Activated naive CD4-positive, alpha-beta T cell treated with Interleukin-2 at 50 U/mL for 16 hours (primary cell): Measurements from ENCODE around the gene BABAM2.

Experiments
- DNase-seq: peaks from one replicate; pipeline ENCODE4 v3.0.0-alpha.2; 2020

Gene BABAM2

GRCh38 chr2:28354920-28355520, 464.5 kb downstream of the BABAM2 start:
- DNase-seq = no peak

GRCh38 chr2:28355521-28356094, 465.1 kb downstream of the BABAM2 start:
- no peak for DNase-seq

- no peak for DNase-seq
Observed at GRCh38 chr2:28356095-28356911, 465.8 kb downstream of the BABAM2 start.

GRCh38 chr2:28357055-28357454, 466.5 kb downstream of the BABAM2 start:
- no peak for DNase-seq

GRCh38 chr2:28357948-28358667, 467.6 kb downstream of the BABAM2 start:
- DNase-seq = no peak

- no peak for DNase-seq
Observed at GRCh38 chr2:28358668-28359201, 468.2 kb downstream of the BABAM2 start.

- peak; percentile 78 for DNase-seq
Observed at GRCh38 chr2:28359222-28360057, 468.9 kb downstream of the BABAM2 start.

- no peak for DNase-seq
Observed at GRCh38 chr2:28360058-28360717, 469.7 kb downstream of the BABAM2 start.

- no peak for DNase-seq
Observed at GRCh38 chr2:28360718-28361293, 470.3 kb downstream of the BABAM2 start.

- no peak for DNase-seq
Observed at GRCh38 chr2:28361991-28362710, 471.6 kb downstream of the BABAM2 start.

GRCh38 chr2:28362991-28363521, 472.5 kb downstream of the BABAM2 start:
- no peak for DNase-seq

GRCh38 chr2:28363686-28364280, 473.3 kb downstream of the BABAM2 start:
- no peak for DNase-seq

- DNase-seq = no peak
Observed at GRCh38 chr2:28364610-28365009, 474.1 kb downstream of the BABAM2 start.

- DNase-seq = no peak
Observed at GRCh38 chr2:28365158-28365557, 474.6 kb downstream of the BABAM2 start.

GRCh38 chr2:28366149-28366495, 475.6 kb downstream of the BABAM2 start:
- DNase-seq = no peak

- peak; percentile 49 for DNase-seq
Observed at GRCh38 chr2:28366496-28367282, 476.2 kb downstream of the BABAM2 start.

GRCh38 chr2:28367667-28368356, 477.3 kb downstream of the BABAM2 start:
- DNase-seq = no peak

GRCh38 chr2:28368357-28368798, 477.8 kb downstream of the BABAM2 start:
- DNase-seq = no peak
